Osteocyte (in vitro differentiated cells): ENCODE measurements around the gene VMAC. TPM values are rescaled to one million over a fixed set of nuclear protein-coding genes. Genes with fewer than 3 reads are reported as not detected.

Source experiments
- DNase-seq: peaks from one replicate; pipeline ENCODE4 v3.0.0; 2021; ENCODE audit warnings: mixed read lengths; ENCODE audit not compliant: unreplicated experiment; ENCODE audit errors: extremely low spot score
- H3K27ac Mint-ChIP-seq: one replicate; pipeline ENCODE4 v1.8.0; 2021; ENCODE audit warnings: mild to moderate bottlenecking, mixed read lengths; ENCODE audit not compliant: unreplicated experiment
- H3K27me3 Mint-ChIP-seq: one replicate; pipeline ENCODE4 v1.8.0; 2021; ENCODE audit warnings: mixed read lengths; ENCODE audit not compliant: unreplicated experiment
- H3K36me3 Mint-ChIP-seq: one replicate; pipeline ENCODE4 v1.8.0; 2021; ENCODE audit warnings: mixed read lengths; ENCODE audit not compliant: unreplicated experiment
- H3K4me1 Mint-ChIP-seq: one replicate; pipeline ENCODE4 v1.8.0; 2021; ENCODE audit warnings: mixed read lengths; ENCODE audit not compliant: unreplicated experiment
- H3K4me3 Mint-ChIP-seq: one replicate; pipeline ENCODE4 v1.8.0; 2021; ENCODE audit warnings: mild to moderate bottlenecking, moderate library complexity, mixed read lengths; ENCODE audit not compliant: unreplicated experiment
- H3K9me3 Mint-ChIP-seq: one replicate; pipeline ENCODE4 v1.8.0; 2021; ENCODE audit warnings: mixed read lengths; ENCODE audit not compliant: unreplicated experiment
- CTCF ChIP-seq: fragments of 200-600 bp; sonication (generic); IDR thresholded peaks from 2 replicates; pipeline ENCODE4 v1.5.0; 2021; ENCODE audit warnings: antibody characterized with exemption, mild to moderate bottlenecking, moderate library complexity
- total RNA-seq: library from RNA; stranded (reverse); gene quantifications from 2 replicates; pipeline ENCODE4 v1.2.1, GENCODE V29; 2021

The VMAC gene
- total RNA-seq, 1 donor from 2014 or later: 10.7 TPM

DNA sequence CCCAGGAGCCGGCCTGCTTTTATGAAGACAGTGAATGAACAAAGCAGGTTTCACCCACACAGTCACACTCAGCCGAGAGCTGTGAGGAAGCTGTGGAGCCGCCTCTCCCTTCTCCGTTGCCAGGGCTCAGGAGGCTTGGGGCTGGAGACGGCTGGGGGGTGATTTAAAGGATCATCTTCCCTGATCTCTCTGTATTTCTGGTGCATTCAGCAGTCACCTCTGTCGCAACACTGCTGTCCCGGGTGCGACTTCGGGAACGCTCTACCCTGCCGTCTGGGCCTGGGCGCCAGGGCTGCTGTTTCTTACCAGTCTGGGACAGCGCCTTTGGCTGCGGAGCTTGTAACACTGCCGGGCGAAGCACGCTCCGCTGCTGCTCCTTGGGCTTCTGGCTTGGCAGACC is 27.5 kb downstream of the VMAC start:
- TF ChIP-seq CTCF: no peak
- Mint-ChIP-seq H3K9me3 (no peaks in the 10 kb centered on the region), H3K4me3 (no peak overlapping the region), H3K36me3 (peaks cover 25% of the 10 kb centered on the region), H3K27me3 (no peaks in the 10 kb centered on the region), H3K27ac (no peak overlapping the region), H3K4me1 (peaks cover 37% of the 10 kb centered on the region)
- DNase-seq: no peak

DNA sequence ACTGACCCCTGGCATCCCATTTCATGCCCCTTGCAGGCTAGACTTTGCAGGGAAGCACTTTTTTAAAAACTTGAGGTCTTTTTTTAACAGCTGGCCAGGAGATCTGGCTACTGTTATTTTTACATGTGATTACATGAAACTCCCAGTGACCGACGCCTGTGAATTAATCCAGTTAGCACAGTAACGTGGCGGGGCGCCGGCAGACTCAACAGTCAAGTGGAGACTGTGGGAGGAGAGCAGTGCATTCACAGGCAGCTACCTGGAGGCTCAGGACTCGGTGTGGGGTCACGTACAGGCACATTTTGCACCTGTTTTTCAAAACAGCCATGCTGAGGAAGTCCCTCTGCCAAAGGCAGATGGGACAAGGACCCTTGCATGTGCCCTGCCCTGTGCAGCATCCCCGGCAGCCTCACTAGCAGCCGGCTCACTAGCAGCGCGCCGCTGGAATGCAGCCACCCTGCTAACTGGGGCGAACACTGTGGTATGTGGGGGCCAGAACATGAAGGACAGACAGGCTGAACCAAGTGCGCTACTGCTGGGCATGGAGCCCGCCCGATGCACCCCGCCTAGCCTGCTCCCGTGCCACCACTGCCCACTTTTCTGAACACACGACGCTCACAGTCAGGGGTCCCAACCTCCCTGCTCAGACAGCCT is 28.1 kb downstream of the VMAC start:
- Mint-ChIP-seq H3K36me3 (peaks cover 27% of the 10 kb centered on the region), H3K4me1 (peaks cover 37% of the 10 kb centered on the region), H3K27me3 (no peaks in the 10 kb centered on the region), H3K4me3 (no peak overlapping the region), H3K9me3 (no peaks in the 10 kb centered on the region), H3K27ac (no peak overlapping the region)
- no peak for DNase-seq
- TF ChIP-seq CTCF: no peak

- Mint-ChIP-seq H3K36me3 (peaks cover 19% of the 10 kb centered on the region), H3K27me3 (no peaks in the 10 kb centered on the region), H3K27ac (peak overlapping the region; percentile 96), H3K9me3 (no peaks in the 10 kb centered on the region), H3K4me3 (no peak overlapping the region), H3K4me1 (peaks cover 34% of the 10 kb centered on the region)
- no peak for DNase-seq
- TF ChIP-seq CTCF: no peak
These were observed 28.9 kb downstream of the VMAC start for GRCh38 chr19:5933391-5934068.

DNA sequence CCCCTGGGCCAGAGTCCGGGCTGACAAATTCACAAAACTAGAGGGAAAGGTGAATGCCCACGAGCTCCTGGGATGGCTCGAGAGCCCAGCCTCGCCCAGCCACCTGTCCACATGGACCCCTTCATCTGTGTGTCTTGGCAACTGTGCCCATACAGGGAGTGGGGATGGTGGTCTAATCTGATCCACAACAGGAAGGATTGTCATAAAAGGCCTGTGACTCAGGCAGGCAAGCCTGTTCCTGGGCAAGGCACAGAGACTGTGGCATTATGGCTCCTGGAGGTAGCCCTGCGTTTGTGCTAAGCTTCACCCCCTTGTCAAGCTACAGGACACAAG is 29.4 kb downstream of the VMAC start:
- Mint-ChIP-seq H3K27ac (peak overlapping the region; percentile 96), H3K4me3 (no peak overlapping the region)

More for the DNA sequence above, 29.4 kb downstream of the VMAC start:
- no peak for TF ChIP-seq CTCF
- Mint-ChIP-seq H3K4me1 (peaks cover 34% of the 10 kb centered on the region), H3K27me3 (no peaks in the 10 kb centered on the region), H3K9me3 (no peaks in the 10 kb centered on the region), H3K36me3 (peaks cover 15% of the 10 kb centered on the region)
- DNase-seq: no peak
